Astrocyte of the hippocampus (primary cell): ENCODE data around the gene SPATS2L.

Source experiments
- DNase-seq: peaks from one replicate; pipeline ENCODE4 v3.0.0; 2011; ENCODE audit warnings: low read depth, low spot score

The SPATS2L gene

DNA sequence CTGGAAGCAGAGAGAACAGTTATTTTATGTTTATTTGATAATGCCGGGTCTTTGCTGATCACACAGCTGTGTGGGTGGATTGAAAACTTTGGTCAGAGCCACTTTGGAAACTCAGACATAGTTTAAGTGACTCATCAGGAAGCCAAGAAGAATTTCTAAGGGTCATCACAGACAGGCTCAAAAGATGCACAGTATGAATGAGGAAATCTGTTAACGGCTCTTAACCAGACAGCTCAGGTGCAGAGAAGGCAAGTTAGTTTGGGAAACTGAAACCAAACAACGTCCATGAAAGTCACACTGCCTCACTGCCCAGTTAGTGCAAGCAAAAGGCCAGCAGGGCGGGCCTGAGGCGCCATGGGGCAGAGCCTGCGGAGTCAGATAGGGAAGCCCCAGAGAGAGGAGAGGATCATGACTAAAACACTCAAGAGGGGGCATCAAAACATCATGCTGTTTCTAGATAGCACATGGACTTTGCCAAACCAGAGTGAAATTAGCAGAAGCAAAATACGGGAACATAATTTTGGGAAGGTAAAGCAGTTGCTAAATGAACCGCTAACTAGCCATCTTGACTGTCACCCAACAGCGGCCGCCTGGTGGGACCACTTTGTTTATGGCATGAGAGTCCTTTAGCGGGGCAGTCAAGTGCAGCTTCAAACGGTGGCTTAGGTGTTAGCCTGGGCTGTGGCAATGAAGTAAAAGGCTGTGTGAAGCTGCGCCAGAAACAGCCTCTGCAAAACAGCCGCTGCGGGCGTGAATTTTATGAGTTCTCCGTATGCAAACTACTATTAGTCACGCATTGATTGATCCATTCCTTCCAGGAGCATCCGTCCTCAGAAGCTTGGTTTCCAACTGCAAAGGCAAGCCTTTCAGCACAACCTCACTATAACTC lies 102.2 kb downstream of the SPATS2L start:
- DNase-seq = peak; percentile 69

DNA sequence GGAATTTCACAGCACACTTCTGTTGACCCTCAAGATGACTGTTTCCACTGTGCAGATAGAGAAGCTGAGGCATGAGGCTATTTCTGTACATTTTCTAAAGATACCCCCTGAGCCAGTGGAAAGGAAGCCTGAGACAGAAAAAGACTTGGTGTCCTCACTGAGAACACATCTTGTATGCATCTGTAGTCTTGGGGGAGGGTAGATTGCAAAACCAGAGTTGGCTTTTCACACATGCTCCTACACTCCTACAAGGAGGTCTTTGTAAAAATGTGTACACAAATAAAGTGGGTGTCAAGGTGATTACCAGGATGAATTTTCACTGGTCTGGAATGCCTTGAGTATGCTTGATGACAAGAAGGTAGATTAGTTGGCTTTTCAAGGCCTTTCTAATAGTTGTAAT lies 105.3 kb downstream of the SPATS2L start:
- no peak for DNase-seq

DNA sequence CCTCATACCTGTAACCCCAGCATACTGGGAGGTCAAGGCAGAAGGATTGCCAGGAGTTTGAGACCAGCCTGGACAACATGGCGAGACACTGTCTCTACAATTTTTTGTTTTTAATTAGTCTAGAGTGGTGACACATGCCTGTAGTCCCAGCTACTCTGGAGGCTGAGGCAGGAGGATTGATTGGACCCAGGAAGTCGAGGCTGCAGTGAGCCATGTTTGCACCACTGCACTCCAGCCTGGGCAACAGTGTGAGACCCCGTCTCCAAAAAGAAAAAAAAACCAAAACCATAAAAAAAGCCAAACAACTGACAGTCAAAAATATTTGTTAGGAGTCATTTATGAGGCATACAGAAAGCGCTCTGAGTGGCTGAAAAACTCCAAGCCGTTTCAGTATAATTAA lies 107.9 kb downstream of the SPATS2L start:
- DNase-seq = no peak

DNA sequence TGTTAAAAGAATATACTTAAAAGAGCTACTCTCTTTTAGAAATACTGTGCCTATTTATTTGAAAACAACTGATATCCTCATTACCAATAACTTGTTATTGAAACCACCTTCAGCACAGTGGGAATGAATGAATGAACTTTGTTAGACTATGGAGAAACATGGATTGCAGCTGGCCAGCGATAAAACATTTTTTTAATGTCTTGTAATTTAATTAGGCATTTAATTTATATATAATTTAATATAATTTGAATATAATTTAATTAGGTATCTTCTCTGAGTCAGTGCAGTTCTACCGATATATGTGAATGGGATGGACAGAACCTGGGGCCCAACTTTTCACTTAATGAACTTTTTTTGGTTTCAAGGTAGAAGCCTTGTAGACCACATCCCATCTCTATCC lies 109.0 kb downstream of the SPATS2L start:
- no peak for DNase-seq

DNA sequence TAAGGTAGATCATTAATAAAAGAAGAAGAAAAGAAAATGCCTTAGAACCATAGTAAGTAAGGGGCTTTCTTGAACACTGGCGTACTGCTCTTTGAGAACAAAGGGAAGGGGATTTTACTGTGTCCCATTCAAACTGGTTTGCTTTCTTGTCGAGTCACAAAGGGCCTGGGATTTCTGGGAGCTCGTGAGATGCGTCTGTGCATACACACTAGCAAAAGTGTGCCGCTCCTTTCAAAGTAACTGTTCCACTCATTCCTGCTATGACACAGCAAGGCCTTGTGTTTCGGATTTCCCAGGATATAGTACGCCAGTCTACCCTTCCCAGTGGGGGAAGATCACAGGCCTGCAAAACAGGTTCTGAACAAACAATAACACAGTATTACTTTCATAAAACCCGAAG lies 110.4 kb downstream of the SPATS2L start:
- peak; percentile 16 for DNase-seq

DNA sequence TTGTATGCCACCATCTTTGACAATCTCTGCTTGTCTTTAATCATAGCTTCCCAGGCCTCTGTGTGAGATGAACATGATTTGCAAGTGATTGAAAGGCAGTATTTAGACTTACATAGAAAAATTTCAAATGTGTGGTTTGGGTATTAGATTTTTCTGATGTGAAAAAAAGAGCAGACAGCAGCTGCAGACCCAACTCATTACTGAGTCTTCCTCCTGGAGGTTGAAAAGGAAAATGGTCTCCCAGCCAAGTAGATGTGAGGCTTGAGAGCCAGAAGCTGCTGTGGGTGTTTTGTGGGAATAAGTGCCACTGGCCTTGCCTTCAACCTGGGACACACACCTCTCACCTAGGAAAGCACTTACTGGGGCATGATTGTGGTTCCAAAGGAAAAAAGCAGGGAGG lies 110.9 kb downstream of the SPATS2L start:
- no peak for DNase-seq

DNA sequence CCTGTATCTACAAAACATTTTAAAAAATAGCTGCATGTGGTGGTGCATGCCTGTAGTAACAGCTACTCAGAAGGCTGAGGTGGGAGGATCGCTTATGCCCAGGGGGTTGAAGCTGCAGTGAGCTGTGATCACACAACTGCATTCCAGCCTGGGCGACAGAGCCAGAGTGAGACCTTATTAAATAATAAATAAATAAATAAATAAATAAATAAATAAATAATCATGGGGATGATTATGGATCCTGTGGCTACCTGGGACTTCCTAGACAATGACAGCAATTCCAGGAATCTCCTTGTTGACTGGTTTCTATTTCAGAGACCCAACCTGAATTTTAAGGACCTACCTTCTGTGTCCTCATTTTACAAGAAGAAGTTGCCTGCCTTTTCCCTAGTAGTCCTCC lies 111.9 kb downstream of the SPATS2L start:
- DNase-seq = no peak

DNA sequence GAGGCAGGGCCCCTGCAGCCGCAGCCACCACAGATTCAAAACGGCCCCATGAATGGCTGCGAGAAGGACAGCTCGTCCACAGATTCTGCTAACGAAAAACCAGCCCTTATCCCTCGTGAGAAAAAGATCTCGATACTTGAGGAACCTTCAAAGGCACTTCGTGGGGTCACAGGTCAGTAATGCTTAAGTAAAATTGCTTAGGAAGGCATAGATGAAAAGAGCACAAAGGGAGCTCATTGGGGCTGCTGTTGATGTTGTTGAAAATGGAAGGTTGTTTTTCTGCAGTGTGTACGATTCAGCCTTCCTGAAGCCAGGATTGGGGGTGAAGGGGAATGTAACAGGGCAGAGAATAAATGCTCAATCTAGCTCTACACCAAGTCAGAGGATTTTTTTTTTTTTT lies 112.8 kb downstream of the SPATS2L start:
- DNase-seq = no peak

DNA sequence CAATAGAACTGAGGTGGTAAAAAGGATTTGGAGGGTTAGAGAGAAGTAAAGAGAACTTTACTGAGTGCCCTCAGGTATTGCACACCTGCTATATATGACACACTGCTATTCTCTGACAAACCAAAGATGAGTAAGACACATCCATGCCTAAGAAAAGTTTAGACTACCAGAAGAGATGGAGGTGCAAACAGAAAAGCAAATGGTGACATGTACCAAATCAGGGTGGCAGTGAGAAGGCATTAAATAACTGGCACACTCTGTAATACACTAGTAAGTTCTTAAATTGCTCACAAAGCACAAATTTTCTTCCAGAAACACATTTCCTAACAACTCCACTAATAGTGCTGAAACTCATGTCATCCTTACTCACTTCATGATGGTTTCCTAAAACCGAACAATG lies 114.8 kb downstream of the SPATS2L start:
- DNase-seq = no peak

DNA sequence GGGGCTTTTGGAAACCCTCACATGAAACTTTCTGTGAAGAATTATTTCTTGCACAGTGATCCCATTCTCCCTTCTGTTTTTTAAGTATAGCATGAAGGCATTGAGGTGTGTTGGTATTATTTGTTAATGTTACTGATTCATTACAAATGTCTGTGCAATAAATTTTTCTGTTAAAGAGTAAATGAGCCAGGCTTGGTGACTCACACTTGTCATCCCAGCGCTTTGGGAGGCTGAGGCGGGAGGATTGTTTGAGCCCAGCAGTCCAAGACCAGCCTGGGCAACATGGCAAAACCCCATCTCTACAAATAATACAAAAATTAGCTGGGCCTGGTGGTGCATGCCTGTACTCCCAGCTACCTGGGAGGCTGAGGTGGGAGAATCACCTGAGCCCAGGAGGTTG lies 115.6 kb downstream of the SPATS2L start:
- no peak for DNase-seq

DNA sequence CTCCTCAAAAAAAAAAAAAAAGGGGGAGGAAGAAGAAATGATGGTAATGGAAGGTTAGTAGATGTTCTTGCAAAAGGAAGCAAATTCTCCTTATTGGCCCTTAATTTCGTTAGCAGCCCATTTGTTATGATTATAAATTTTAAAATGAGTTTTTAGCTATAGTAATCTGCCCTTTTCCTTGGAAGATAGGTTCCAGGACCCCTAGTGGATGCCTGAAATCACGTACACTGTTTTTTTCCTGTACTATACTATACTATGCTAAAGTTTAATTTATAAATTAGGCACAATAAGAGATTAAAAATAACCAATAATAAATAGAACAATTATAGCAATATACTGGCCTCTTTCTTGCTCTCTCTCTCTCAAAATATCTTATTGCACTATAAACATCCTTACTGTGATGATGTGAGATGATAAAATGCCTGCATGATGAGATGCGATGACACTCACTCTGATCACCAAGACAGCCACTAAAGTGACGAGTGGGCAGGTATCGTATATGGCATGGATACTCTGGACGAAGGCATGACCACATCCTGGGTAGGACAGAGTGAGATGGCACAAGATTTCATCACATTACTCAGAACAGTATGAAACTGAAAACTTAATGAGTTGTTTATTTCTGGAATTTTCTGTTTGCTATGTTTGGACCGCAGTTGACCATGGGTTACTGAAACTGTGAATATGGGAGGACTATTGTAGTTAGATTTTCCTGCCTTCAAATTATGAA lies 116.2 kb downstream of the SPATS2L start:
- DNase-seq = no peak

DNA sequence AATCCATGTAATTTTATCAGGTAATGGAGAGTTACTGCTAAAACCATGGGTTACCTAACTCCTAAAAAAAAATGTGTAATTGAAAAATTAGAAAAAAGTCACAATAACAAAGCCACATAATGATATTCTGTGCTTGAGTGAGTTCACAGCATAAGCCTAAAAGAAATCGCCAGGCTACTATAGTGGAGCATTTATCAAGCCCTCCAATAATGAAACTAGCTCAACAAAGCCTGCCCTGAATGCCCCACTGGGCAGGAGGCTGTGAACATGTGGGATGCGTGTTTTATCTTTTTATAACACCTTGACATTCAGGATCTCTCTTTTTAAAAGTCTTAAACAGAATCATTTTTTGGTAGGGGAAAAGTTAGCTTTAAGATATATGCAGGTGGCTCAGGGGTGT lies 117.0 kb downstream of the SPATS2L start:
- no peak for DNase-seq

DNA sequence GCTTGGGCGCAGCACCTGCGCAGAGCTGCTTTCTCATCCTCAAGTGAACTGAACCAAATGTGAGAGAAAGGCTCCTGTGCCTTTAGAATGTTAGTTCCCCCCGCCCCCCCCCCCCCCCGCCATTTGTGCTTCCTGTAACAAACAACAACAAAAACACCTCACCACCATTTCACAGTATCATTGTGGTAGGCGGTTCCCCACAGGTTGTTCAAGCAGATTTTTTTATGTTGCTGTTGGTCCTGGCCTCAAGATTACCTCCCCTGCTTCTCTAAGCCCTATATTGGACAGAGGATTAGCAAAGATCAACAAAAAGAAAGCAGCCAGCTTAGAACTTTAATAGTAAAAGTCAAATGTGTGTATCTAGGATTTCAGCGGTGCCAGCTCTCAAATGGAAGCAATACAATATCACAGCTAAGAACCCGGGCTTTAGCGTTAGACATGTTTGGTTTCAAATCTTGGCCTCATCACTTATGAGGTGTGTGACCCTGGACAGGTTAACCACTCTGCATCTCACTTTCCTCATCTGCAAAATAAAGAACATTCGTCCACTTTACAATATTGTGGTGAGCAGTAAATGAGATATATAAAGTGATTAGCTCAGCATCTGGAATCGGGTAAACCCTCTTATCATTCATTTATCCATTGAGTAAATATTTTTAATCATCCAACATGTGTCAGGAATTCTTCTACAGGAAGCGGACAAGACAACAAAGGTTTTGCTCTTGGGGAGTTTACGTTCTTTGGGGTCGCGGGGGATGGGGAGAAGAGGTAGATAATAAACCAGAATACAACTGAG lies 118.7 kb downstream of the SPATS2L start:
- no peak for DNase-seq

DNA sequence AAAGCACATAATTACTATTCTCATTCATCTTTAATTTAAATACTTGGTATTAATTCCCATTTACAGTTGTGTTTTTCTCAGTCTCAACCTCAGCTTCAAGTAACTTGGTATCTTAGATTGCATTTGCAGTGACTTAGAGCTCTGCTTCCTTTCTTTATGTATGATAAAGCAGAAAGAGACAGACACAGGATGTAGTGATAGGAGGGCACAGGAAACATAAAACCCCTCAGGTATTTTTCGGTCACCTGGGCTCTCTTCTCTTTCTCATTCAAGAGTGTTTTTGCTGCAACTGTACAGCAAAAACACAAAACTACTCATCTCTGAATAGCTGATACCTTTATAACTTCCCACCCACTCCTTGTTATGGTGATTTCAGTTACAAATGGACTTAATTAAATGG lies 120.3 kb downstream of the SPATS2L start:
- DNase-seq = no peak

DNA sequence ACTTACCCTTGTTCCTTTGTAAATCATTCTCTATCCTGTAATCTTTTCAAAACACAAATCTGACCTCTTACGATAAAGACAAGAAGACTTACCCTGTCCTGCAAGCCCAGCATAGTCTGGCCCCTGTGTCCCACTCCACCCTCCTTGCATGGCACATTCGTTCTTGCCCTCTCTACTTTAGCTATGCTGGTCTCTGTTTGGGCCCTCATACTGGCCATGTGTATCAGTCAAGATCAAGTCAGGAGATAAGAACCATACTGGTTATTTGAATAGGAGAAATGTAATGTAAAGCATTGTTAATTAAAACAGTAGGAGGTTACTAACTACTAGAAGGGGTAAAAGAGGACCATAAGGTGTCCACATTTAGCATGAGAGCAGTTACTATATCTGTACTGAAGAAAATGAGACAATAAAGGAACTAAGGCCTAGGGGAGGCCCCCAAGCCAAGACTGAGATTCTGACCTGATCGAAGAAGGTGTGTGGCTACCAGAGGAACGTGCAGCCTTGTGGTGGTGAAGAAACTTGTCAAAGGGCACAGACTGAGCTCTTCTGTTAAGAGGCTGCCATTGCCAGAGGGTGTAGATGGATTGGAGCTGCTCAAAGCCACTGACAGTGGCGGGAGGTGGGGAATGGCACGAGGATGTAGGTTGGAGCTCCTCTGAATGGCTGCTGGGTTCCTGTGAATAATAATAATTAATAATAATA lies 122.6 kb downstream of the SPATS2L start:
- DNase-seq = no peak

DNA sequence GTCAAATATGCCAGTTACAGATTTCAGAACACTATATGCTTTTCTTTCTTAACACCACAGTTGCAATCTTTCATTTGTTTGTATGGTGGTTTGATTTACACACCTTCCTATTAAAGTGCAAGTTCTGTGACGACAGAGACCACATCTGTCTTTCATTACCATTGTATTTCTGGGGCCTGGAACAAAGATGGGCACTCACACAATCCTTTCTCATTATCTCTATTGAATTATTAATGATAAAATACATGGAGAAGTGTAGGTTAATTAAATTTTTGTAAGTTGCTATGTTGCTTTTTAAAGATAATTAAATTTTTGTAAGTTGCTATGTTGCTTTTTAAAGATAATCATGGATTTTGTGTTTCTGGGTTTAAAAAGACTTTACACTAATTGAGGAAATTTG lies 123.5 kb downstream of the SPATS2L start:
- DNase-seq = no peak

DNA sequence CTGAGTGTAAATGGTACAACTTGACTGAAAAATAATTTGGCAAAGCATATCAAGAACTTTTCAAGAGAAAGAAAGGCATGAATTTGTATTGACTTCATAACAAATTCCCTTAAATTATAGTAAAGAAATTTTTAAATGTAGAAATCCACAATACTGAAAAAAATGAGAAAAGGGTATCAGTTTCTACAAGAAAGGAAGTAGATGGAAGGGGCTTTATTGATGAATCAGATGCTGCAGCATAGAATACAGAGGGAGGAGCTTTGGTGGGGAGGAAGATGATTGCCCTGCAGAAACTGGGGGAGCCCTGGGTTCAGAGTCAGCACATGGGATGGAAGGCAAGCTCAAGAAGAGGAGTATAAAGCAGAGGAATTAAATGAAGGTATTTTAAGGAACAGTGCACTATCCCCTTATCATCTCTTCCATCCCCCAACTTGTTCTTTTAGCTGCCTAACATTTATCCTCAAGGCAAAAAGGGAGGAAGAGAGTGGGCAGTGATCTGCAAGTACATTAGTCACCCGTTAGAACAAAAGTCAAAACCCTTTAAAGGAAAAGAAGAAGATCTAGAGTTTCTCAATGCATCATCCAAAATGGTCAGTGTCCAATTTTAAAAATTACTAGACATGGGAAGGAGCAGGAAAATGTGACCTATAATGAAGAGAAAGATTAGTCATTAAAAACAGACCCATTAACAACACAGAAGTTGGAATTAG lies 125.7 kb downstream of the SPATS2L start:
- no peak for DNase-seq

DNA sequence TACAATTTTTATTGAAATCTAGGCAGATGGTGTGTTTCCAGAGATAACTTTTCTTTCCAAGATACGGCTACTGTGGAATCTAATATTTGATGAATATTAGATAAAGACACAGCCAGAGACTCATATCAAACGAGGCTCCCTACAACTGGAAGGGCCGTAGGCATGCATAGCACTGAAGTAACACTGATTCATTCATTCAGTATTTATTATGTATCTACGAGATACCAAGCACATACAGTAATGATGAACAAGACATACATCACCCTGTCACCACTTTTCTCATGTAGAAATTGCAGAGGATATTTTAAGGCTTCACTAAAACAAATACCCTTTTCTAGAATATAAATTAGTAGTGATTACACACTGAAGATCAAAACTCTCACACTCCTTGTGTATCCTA lies 128.9 kb downstream of the SPATS2L start:
- DNase-seq = no peak

DNA sequence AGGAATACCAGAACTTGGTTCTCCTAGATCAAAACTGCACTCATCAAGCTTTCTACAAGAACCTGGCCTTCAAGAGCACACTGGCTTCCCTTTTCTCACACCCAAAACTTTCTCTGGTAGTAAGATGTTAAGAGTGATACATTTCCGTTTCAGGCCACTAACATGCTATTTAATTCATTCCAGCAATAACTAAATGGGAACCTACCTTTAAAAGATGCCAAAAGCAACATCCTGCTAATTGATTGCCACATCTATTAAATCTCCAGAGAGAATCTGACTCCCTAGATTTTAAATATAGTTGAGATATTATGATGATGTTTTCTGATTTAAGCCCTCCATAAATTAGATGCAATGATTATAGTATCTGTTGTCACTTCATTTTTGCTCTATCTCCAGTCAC lies 131.8 kb downstream of the SPATS2L start:
- no peak for DNase-seq

DNA sequence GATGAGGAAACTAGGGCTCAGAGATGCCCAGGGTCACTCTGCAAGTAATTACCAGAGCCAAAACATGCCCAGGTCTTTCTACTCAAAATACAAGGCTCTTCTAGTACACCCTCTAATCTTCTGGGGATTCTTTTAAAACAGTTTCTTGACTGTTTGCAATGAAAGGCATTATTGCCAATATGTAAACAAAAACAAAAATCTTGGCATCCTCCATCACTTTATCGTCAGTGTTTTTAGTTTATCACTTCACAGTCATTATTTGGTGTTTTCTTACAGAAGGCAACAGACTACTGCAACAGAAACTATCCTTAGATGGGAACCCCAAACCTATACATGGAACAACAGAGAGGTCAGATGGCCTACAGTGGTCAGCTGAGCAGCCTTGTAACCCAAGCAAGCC lies 132.4 kb downstream of the SPATS2L start:
- DNase-seq = no peak

DNA sequence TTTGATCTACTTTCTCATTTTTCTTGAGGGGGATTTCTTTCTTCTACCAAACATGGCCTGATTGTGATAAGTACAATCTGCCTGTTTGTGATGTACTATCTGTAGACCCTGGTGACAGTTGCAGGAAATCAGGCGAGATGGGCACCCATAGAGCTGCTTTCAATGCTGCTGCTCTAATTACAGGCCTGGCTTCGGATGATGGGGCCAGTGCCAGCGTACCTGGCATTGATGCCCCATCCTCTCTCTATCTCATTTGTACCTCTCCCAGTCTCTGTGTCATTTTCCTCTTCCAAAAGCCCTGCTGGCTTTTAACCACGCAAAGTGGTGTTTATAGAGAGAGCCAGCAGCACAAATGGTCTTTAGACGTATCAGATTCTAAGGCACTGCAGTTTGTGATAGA lies 133.5 kb downstream of the SPATS2L start:
- no peak for DNase-seq
